HG03039 (cell line): Measurements from ENCODE around the gene ST8SIA5.

ENCODE experiments used
- ATAC-seq: cut with Tn5 transposase; IDR thresholded peaks from one replicate; pipeline ENCODE4 v1.9.1; 2021; ENCODE audit warnings: mild to moderate bottlenecking, moderate library complexity; ENCODE audit not compliant: unreplicated experiment

ST8SIA5 gene

GRCh38 chr18:46748466-46748865 lies 8.4 kb downstream of the ST8SIA5 start:
- ATAC-seq = no peak

- ATAC-seq = no peak
Measured at GRCh38 chr18:46740046-46740445, 16.8 kb downstream of the ST8SIA5 start.

- no peak for ATAC-seq
Measured at GRCh38 chr18:46738491-46738890, 18.4 kb downstream of the ST8SIA5 start.

GRCh38 chr18:46736736-46737135 lies 20.1 kb downstream of the ST8SIA5 start:
- no peak for ATAC-seq

- ATAC-seq = no peak
Measured at GRCh38 chr18:46736135-46736534, 20.7 kb downstream of the ST8SIA5 start.

GRCh38 chr18:46734981-46735380 lies 21.9 kb downstream of the ST8SIA5 start:
- no peak for ATAC-seq

- ATAC-seq = no peak
Measured at GRCh38 chr18:46733872-46734271, 23.0 kb downstream of the ST8SIA5 start.

GRCh38 chr18:46732801-46733200 lies 24.1 kb downstream of the ST8SIA5 start:
- ATAC-seq = no peak

GRCh38 chr18:46732201-46732600 lies 24.7 kb downstream of the ST8SIA5 start:
- no peak for ATAC-seq

GRCh38 chr18:46731316-46731715 lies 25.5 kb downstream of the ST8SIA5 start:
- no peak for ATAC-seq

- ATAC-seq = no peak
Measured at GRCh38 chr18:46728219-46728930, 28.5 kb downstream of the ST8SIA5 start.

GRCh38 chr18:46727177-46727576 lies 29.7 kb downstream of the ST8SIA5 start:
- no peak for ATAC-seq

- no peak for ATAC-seq
Measured at GRCh38 chr18:46725310-46725709, 31.5 kb downstream of the ST8SIA5 start.

- no peak for ATAC-seq
Measured at GRCh38 chr18:46723856-46724415, 32.9 kb downstream of the ST8SIA5 start.

- ATAC-seq = no peak
Measured at GRCh38 chr18:46722051-46722450, 34.8 kb downstream of the ST8SIA5 start.

- ATAC-seq = no peak
Measured at GRCh38 chr18:46721331-46721730, 35.5 kb downstream of the ST8SIA5 start.

- no peak for ATAC-seq
Measured at GRCh38 chr18:46720521-46720920, 36.3 kb downstream of the ST8SIA5 start.

- no peak for ATAC-seq
Measured at GRCh38 chr18:46720092-46720491, 36.8 kb downstream of the ST8SIA5 start.

GRCh38 chr18:46719388-46719787 lies 37.5 kb downstream of the ST8SIA5 start:
- no peak for ATAC-seq

GRCh38 chr18:46718501-46719341 lies 38.1 kb downstream of the ST8SIA5 start:
- no peak for ATAC-seq

GRCh38 chr18:46716827-46717226 lies 40.0 kb downstream of the ST8SIA5 start:
- no peak for ATAC-seq

GRCh38 chr18:46716336-46716735 lies 40.5 kb downstream of the ST8SIA5 start:
- no peak for ATAC-seq
